ENCODE data around the gene ABLIM2.

ABLIM2 gene

DNA sequence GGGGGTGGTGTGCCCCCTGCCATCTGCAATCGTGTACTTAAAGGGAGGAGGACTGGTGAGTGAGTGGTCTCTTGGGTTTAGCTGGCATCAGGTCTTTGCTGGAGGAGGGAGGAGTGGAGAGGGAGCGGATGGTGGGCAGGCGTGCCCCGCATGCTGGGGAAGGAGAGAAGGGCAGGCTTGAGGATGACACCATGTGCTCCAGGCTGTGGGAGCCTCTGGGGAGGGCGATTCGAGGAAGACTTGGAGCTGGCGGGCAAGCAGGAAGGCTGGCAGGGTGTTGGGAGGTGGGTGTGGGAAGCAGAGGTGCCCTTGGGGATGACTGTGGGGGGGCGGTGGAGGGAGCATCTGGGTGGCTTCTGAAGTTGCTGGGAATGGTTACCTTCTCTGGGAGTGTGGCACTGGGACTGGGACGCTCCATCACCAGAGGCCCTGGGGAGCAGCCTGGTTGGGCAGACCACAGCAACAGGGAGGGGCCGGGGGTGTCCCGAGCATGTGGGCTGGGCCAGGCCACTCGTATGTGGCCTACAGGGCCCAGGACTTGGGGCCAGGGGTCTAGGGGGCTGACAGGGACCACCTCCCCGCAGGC lies 188.2 kb downstream of the ABLIM2 start:
- no peak for DNase-seq

DNA sequence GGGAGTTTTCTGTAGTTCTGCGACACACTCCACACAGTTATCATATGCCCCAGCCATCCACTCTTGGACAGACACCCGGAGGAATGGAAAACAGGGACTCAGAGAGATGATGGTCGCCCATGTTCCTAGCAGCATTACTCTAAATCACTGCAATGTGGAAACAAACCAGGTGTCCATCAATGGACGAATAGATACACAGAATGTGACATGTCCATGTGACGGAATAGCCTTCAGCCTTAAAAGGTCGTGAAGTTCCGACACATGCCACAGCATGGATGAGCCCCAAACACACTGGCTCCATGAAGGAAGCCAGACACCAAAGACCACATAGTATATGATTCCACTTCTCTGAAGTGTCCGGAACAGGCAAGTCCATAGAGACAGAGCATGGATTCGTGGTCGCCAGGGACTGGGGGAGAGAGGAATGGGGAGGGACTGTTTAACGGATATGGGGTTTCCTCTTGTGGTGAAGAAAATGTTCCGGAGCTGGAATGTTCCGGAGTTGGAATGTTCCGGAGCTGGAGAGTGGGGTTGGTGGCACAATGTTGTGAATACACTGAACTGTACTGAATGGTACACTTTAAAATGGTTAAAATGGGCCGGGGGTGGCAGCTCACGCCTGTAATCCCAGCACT lies 190.2 kb downstream of the ABLIM2 start:
- DNase-seq = no peak

DNA sequence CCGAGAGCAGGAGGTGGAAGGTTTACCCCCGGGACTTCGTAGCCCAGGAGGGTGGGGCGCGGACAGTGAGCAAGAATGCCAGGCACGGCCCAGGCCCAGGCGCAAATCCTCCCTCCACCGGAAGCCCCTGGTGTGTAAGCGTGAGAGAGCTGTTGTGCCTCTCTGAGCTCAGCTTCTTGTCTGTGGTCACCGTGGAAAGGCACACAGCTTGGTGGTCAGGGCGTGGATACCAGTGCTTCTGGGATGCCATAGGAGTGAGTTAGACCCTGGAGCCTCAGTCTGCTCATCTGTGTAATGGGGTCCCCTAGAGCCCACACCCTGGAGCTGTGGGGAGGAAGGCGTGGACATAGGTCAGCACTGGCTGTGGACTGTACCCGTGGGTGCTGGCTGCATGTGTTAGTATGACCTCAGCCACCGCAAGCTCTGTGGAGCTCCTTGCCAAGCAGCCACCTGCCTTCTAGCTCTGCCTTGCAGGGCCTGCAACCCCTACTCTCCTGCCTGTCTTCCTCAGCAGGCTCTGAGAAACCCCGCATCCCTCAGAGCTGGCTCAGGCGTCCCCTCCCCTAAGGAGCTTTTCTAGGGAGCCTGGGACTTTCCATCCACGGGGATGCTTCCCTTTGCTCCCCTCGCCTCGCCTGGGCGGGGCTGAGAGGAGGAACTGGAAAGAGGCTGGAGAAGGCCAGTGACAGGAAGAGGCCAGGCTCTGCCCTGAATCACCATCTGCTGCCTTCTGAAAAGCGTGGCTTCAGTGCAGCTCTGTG lies 190.9 kb downstream of the ABLIM2 start:
- DNase-seq = no peak

DNA sequence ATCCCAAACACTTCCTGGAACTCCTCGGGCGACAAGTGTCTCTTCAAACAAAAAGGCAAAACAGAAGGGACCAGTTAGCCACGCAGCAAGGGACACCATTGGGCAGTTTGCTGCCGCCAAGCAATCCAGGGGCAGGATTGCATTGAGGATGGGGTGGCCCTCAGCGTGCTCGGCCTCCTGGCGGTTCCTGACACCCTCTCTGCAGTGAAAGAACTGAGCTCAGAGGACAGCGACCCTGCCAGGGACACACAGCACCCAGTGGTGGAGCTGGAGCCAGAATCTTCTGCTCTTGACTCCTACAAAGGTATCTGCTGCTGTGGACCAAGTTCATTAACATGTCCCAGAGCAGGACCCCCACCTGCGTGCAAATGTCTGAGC lies 191.6 kb downstream of the ABLIM2 start:
- no peak for DNase-seq

DNA sequence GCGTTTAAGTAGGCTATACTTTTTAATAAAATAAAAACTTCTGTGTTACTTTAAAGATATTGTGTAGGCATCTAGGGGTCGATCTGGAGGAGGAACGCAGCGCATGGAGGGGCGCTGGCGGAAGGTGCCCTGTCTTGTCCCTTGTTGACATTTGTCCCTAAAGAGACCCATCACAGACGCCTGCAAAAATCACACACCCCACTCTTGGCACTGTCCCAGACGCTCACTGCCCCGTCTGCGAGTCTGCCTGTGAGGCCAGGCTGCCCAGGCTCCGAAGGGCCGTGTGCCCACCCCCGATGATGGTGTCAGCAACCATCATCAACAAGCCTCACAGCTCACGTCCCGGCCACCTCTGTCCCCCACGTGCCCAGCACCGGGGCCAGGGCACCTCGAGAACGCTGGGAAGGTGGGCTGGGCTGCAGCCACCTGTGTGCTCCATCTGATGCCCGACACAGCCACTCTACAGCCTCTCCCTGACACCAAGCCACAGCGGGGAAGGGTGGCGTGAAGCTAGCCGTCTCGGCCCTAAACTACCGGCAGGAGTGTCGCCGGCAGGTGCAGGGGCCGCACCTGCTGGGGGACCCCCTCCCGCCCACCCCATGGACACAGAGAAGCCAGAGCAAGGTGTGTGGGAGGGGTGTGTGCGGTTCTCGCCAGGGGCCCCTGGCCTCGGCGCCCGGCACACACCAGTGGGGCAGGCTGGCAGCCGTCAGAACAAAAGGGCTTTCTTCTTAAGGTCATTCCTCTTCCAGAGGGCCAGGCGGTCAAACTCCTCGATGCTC lies 192.1 kb downstream of the ABLIM2 start:
- DNase-seq = no peak

DNA sequence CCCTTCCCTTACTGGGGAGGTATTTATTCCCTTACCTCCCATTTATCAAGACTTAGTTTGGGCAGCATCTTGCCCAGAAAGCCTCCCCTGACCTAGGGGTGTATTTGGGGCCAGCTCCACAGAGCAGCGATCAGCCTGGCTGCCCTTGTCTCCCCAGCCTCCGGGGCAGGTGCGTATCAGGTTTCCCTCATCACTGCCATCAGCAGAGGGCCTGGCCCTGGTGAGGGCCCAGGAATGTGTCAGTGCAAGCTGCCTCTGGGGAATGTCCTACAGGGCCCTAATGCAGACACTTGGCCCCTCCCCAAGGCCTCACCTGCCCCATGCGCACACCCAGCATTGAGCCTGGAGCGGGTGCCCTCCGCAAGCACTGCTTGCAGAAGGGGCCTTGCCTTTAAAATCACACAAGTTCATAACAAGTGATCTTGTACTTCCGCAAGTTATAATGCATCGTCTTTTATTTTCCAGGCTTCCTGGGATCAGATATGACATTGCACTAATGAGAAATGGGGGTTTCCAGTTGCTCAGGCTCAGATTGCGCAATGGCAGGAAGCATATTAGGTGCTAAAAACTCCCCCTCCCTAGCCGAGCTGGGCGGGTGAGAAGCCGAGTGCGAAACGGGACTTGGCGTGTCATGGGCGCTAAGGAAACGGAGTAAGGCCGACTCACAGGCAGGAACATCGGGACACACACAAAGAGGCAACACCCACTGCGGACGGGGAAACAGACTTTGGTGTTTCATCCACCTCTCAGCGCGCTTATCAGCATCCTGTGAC lies 193.5 kb downstream of the ABLIM2 start:
- DNase-seq = peak; percentile 45 to 47

DNA sequence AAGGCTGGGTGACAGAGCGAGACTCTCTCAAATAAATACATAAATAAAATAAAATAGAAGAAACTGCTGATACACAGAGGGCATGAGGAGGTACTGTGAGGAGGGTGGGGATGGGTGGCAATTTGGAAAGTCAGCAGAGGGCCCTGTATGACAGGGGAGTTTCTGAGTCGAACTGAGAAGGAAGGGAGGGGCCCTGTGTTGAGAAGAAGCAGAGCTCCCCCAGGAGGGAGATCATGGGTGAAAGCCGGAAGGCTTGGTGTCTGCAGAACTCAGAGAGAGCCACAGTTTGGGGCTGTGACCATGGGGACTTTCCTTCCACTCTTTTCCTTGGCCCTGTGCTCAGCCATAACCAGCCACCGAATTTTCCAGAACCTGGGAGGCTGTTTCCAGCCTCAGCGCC lies 194.2 kb downstream of the ABLIM2 start:
- peak; percentile 37 to 43 for DNase-seq

DNA sequence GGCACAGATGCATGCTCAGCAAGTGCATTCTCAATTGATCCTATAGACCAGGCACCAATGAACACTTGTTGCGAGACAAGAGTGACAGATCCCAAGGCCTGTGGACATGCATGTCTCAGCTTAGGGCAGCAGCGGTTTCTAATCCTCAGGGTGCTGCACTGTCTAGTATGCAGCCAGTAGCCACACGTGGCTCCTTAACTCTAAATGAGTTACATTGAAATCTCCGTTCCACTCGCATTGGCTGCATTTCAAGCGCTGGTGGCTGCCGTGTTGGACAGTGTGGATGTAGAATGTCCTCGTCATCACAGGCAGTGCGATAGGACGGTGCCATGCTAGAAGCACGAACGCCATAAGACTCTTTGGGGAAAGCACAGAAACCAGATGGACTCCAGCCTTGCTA lies 194.9 kb downstream of the ABLIM2 start:
- no peak for DNase-seq

DNA sequence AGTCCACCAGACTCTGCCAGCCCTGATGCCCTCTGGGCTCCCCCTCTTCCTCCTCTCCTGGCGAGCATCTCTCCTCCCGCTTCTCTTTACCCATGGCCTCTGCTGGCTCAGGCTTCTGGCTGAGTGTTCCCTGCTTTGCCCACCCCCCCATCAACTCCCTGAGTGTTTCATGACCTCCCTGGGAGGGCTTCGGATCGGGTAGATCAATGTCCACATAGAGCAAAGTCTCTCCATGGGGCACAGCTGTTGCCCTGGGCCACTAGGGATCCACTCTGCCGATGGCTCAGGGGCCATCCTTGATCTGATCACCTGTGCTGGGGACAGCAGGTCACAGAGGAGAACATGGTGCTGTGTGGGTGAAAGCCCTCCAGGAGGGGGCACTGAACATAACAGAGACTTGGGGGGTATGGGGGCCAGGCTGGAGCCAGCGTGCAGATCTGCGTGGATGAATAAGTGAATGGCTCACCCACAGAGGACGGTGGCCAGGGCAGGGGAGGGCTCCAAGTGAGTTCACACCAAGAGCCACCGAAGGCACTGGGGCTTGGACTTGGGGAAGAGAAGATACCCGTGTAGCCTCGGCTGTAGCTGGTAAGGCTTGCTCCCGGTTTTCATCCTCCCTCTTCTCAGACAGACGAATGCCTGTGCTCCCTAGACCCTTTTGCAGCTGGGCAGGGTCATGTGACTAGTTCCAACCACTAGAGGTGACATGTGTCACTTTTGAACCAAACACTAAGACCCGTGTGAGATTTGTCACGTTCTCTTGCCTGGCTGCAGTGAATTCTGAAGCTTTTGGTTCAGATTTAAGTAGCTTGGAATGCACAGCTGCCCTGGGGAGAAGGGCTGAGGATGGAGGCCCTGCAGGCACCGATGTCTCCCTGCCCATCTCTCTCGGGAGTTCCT lies 195.8 kb downstream of the ABLIM2 start:
- no peak for DNase-seq

DNA sequence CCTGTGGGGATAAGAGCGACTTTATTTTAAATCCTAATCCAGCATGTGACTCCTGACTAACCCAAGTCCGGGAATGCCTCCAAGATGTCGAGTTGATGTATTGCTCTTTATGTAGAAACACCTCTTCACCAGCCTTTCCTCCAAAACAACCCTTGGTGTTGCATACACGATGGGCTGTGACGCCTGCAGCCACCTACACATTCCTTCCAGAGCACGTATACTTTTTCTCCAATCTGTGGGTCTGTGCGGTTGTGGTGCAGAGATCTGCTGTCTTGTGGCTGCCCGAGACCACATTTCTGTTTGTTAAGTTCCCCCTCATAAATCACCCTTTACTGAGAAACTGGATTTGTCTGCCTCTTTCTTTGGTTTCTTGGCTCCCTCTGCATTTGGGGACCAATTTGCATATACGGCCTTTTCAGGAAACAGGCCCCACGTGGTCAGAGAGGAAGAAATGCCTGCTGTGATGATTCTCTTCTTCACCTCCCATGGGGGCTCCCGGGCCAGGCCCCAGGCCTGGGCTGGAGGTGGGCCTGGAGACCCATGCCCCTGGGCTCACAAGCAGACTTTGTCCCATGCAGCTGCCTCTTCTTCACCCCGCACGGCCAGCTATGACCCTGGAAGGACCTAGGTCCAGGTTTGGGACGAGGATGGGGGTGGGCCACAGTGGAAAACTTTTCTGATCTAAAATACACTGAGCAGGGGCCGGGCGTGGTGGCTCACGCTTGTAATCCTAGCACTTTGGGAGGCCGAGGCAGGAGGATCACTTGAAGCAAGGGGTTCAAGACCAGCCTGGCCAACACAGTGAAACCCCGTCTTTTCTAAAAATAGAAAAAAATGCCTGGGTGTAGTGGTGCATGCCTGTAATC lies 197.6 kb downstream of the ABLIM2 start:
- peak; percentile 70 to 80 for DNase-seq

DNA sequence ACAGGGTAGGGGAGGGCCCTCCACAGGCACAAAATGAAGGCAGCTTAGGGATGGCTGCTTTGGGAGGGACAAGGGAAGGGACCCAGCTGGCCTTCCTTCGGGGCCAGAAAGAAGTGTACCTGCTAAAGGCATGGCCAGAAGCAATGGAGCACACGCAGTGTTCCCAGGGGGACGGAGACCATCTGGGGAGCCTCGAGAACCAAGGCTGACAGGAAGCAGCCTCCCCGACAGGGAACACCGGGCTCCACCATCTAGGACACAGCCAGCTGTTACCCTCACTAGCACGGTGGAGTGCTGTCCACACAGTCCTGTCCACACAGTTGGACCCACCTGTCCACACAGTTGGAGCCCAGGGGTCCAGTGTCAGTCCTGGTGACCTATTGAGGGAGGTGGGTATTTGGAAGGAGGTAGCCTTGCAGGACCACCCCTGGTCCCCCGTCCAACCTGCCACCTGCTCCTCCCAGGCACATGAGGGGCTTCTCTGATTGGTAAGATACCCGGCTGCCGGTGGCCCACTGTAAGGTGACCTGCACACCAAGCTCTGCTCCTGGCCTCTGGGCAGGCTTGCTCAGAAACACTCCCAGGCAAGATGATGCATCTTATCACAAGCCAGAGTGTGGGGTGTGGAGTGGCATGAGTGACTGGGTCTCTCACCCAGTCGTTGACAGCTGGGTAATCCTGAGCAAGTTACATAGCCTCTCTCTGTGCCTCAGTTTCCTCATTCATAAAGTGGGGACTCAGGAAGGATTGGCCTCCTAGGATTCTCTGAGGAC lies 198.4 kb downstream of the ABLIM2 start:
- DNase-seq = peak in 1 of 2 donors; percentile 37

DNA sequence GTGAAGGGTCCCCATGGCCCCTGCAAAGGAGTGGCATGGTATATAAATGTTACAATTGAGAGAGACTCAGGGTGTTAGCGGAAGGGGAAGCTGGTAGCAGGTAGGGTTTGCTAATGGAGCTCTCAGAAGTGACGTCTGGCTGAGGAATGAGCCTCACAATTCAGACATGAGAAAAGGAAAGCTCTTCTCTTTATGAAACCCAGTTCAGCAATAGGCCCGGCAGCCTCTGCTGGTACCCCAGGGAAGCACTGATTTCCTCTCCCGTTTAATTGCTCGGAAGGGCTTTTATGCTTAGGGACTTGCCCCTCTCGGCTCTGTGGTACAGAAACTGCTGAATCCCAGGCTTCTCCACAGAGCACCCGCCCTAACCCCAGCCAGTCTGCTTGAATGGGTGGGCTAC lies 199.5 kb downstream of the ABLIM2 start:
- DNase-seq = no peak

DNA sequence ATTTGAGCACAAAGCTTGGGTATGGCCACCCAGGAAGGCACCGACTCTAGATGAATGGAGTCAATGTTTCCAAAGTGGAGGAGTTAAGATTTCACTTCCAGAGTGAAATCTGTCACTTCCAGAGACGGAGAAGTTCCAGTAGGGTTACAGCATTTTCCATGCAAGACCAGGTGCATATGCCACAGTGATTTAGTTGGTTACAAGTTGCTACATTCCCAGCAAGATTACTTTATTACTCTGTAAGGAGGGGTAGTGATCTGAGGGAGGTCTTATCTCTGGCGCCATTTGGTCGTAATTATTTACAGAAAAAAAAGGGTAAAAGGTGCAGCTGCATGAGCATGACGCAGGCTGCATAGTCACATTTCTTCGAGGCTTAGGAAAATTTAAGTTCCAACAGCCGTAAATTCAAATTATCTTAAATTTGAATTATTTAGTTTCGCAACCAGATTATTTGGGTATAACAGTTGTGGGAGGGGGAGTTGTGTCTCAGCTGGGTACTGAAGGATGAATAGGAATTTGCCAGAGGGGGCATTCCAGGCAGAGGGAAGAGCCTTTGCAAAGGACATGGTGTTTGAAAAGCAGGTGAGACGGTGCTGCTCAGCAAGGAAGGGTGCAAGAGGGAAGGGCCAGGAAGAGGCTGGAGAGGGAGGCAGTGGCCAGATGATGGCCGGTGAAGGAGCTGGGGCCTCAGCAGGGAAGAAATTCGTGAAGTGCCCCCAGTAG lies 201.5 kb downstream of the ABLIM2 start:
- no peak for DNase-seq

DNA sequence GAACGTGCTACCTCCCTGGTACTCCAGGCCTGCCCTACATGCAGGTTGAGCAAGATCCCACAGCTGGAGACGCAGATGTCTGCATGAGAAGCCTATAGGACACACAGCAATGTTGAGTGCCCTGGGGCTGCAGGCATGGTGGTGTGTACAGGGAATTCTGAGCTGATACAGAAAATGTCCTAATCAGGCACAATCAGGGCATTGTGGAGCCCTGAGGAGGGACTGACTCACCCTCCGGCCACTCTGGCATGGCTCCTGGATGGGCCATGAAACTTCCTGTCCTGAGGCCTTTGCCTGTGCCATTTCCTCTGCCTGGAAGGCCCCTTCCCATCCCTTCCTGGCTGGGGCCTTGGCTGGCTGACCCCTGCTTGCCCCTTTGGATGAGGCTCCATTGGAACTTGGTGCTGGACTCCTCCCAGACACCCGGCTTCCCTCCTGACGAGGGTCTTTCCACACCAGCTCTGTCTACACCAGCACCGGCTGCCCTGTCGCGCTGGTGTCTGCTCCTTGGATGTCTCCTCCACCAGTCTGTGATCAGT lies 202.3 kb downstream of the ABLIM2 start:
- DNase-seq = no peak

DNA sequence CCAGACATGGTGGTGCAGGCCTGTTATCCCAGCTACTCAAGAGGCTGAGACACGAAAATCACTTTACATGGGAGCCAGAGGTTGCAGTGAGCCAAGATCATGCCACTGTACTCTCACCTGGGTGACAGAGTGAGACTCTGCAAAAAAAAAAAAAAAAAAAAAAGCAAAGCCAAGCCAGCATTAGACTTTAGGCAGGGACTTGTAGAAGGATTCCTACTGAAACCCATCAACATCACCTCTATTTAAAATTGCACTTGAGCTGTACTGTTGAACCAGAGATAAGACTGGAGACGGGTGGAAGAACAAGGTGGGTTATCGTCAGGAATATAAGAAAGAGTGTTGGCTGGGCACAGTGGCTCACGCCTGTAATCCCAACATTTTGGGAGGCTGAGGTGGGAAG lies 203.2 kb downstream of the ABLIM2 start:
- no peak for DNase-seq

DNA sequence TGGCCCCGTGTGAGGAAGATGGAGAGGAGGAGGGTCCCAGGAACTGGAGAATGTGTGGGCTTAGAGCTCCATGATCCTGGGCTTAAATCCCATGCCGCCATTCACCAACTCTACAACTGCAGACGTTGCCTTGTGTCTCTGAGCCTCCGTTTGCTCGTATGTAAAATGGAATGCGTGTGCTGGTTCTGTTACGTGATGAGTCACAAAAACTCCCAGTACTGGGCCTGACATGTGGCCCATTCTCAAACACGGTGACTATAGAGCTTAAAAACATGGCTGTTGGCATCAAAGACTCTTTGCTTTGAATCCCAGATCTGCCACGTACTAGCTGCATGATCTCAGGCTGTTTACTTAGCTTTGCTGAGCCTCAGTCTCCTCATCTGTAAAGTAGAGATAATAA lies 206.0 kb downstream of the ABLIM2 start:
- DNase-seq = no peak

DNA sequence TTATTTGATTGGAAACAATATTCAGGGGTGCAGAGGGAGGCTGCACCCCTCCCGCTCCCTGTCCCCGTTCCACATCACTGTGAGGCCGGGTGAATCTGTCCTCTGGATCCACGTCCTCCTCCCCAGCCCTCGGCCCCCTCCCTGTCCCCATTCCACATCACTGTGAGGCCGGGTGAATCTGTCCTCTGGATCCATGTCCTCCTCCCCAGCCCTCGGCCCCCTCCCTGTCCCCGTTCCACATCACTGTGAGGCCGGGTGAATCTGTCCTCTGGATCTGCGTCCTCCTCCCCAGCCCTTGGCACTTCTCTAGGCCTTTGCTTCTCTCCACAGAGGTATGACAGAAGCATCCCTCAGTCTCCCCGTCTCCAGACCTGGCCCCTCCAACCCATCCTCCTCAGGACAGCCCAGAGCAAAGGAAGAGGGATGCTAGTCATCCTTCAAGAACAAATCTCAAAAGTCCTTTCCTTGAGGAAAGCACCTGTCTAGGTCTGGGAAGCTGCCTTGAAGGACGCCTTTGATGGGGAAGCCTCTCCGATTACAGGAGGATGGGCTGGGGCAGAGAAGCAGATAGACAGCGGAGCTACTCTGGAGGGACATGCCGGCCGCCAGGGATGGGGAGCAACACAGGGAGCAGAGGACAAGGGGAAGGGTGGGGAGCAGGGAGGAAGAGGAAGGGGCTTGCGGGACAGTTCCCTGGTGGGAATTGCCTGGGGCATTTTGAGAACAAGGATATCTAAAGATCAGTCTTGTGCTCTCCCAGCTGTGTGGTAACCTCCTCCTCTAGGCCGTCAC lies 208.1 kb downstream of the ABLIM2 start:
- DNase-seq = no peak

DNA sequence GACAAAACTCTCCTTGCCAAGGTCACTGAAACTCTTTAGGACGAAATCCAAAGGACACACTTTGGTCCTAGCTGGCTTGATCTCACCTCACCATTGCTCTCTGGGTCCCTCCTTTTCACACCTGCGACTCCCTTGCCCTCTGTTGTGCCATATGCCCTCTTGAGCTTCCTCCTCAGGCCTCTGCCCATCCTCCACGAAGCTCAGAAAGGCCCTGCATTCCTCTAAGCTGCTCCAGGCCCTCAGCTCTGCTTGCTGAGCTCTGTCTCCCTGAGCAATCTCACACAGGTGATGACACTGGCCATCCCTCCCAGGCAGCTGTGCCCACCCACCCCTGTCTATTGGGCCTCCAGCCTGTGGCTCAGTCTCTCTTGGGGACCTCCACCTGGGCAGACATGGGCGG lies 208.9 kb downstream of the ABLIM2 start:
- DNase-seq = no peak
